ENCODE data around the gene ERC2.

GRCh38 chr3:55935241-55935640, 533.0 kb downstream of the ERC2 start:
- TF ChIP-seq POLR2AphosphoS5 (IDR thresholded peaks at IDR 0.05; ENCODE audit: low read depth, low read length) (no peak), POLR2A (IDR thresholded peaks at IDR 0.05; ENCODE audit: low read depth, low read length) (no peak)

Data from GM12892 (cell line).